Heart left ventricle (tissue), 13 donors: Measurements from ENCODE around the gene SRP72.

Source experiments
- CTCF ChIP-seq, 12 donors: fragments of 200-600 bp; sonication (generic) in 4 of 12; IDR thresholded peaks; one replicate each; pipeline versions ENCODE4 v1.5.0 to v1.8.0; 2018 to 2022; ENCODE audit warnings: antibody characterized with exemption in 12 of 12, mild to moderate bottlenecking in 5 of 12
- POLR2A ChIP-seq, 2 donors: fragments of 450-650 bp; IDR thresholded peaks; one replicate each; pipeline ENCODE4 v1.6.1; 2017; ENCODE audit warnings: antibody characterized with exemption in 2 of 2, mild to moderate bottlenecking in 2 of 2, moderate library complexity in 2 of 2
- donor health status: ischemic (EF 13 %, LVEDD 7.1; RV severe dilation, severe dysfunction).
- donor health status: DM: no; HTN: yes; CAD: no.
- donor health status: DM: no; HTN: no; CAD: no.
- donor health status: ischemic (EF 25% LVEDD 6.9; RV normal size, moderate dysfunction).
- donor health status: ischemic (EF 25% LVEDD 5.7; RV mildly dilated, moderate dysfunction).
- donor health status: ischemic (EF 35%, LVEDD 5.7; RV mildly dilated, moderate dysfunction).
- donor health status: nonischemic (EF 11% LVEDD 7.7; RV severe dilation, severe dysfunction).
- donor health status: DM: yes; HTN: yes; CAD: no.
- donor health status: PGD.
- donor health status: ischemic (EF 29% LVEDD 5.4; RV normal size, mild dysfunction).
- donor health status: nonischemic (EF 23%, LVEDD 6.1; RV moderate dilation, normal function).

GRCh38 chr4:56531823-56532222 lies 64.4 kb downstream of the SRP72 start:
- TF ChIP-seq POLR2A (IDR thresholded peaks at IDR 0.05) (no peak), CTCF (IDR thresholded peaks at IDR 0.05) (no peak)
